Astrocyte (in vitro differentiated cells and primary cell): ENCODE data around the gene ACAN.

ENCODE experiments used
- CTCF ChIP-seq: IDR thresholded peaks from 2 replicates; pipeline ENCODE4 v1.5.1; 2011; ENCODE audit warnings: low read depth, mild to moderate bottlenecking, inconsistent platforms, low read length, moderate library complexity; ENCODE audit not compliant: insufficient read depth
- EZH2 ChIP-seq: IDR thresholded peaks from 2 replicates; pipeline ENCODE4 v1.6.1; 2012; ENCODE audit warnings: mild to moderate bottlenecking, low read length, inconsistent platforms; ENCODE audit not compliant: insufficient read depth

- TF ChIP-seq CTCF (no peak), EZH2 (no peak)
Observed at GRCh38 chr15:88810446-88810845, 7.2 kb downstream of the ACAN start.
